Prostate gland (tissue), 2 donors: ENCODE data around the gene ACYP2.

ENCODE experiments used
- POLR2A ChIP-seq: fragments of 450-650 bp; IDR thresholded peaks from one replicate; pipeline ENCODE4 v1.6.1; 2016; ENCODE audit warnings: antibody characterized with exemption, mild to moderate bottlenecking
- TF ChIP-seq, protein P1 (sequence below), 4 experiments: fragments of 200-600 bp in 2 of 4; fragments of 450-650 bp in 2 of 4; sonication (generic) in 2 of 4; IDR thresholded peaks; 1 replicate in 3 of 4; 2 replicates in 1 of 4; pipeline ENCODE4 v1.5.1; 2016 to 2019; ENCODE audit warnings: antibody characterized with exemption in 4 of 4, mild to moderate bottlenecking in 2 of 4, moderate library complexity in 2 of 4

- TF ChIP-seq, protein P1, sequence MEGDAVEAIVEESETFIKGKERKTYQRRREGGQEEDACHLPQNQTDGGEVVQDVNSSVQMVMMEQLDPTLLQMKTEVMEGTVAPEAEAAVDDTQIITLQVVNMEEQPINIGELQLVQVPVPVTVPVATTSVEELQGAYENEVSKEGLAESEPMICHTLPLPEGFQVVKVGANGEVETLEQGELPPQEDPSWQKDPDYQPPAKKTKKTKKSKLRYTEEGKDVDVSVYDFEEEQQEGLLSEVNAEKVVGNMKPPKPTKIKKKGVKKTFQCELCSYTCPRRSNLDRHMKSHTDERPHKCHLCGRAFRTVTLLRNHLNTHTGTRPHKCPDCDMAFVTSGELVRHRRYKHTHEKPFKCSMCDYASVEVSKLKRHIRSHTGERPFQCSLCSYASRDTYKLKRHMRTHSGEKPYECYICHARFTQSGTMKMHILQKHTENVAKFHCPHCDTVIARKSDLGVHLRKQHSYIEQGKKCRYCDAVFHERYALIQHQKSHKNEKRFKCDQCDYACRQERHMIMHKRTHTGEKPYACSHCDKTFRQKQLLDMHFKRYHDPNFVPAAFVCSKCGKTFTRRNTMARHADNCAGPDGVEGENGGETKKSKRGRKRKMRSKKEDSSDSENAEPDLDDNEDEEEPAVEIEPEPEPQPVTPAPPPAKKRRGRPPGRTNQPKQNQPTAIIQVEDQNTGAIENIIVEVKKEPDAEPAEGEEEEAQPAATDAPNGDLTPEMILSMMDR (IDR thresholded peaks at IDR 0.05) = no peak
- TF ChIP-seq POLR2A = no peak
Observed at GRCh38 chr2:54274781-54275242, 159.4 kb downstream of the ACYP2 start.
